Natural killer cell treated with Interleukin-12 subunit alpha and Interleukin-12 subunit beta and Interleukin-15 and Interleukin-18, amount 100 ng/mL, for 72 hours (primary cell): ENCODE data around the gene GRID2. TPM values are rescaled to one million over a fixed set of nuclear protein-coding genes. Genes with fewer than 3 reads are reported as not detected.

Experiments used
- ATAC-seq, 2 donors: fragments of 150-1000 bp; cut with Tn5 transposase in 1 of 2; sonication (Bioruptor Pico), chemical (Tn5 transposase) in 1 of 2; 2 replicates each; pipeline ENCODE4 v1.10.0; 2021
- DNase-seq: peaks from one replicate; pipeline ENCODE4 v3.0.0; 2022; ENCODE audit warnings: low spot score
- H3K27ac Mint-ChIP-seq, 2 donors: 1 replicate in 1 of 2; 2 replicates in 1 of 2; pipeline ENCODE4 v1.8.0; 2022; ENCODE audit warnings: mixed read lengths in 2 of 2, mild to moderate bottlenecking in 1 of 2, moderate library complexity in 1 of 2
- H3K27me3 Mint-ChIP-seq, 2 donors: 1 replicate in 1 of 2; 2 replicates in 1 of 2; pipeline ENCODE4 v1.8.0; 2022; ENCODE audit warnings: mixed read lengths in 2 of 2
- H3K36me3 Mint-ChIP-seq: one replicate; pipeline ENCODE4 v1.8.0; 2022; ENCODE audit warnings: mixed read lengths
- H3K4me1 Mint-ChIP-seq, 2 donors: 1 replicate in 1 of 2; 2 replicates in 1 of 2; pipeline ENCODE4 v1.8.0; 2022; ENCODE audit warnings: low read depth in 2 of 2, mixed read lengths in 2 of 2, mild to moderate bottlenecking in 1 of 2
- H3K4me3 Mint-ChIP-seq: one replicate; pipeline ENCODE4 v1.8.0; 2022; ENCODE audit warnings: mixed read lengths
- H3K9me3 Mint-ChIP-seq: 2 replicates; pipeline ENCODE4 v1.8.0; 2022; ENCODE audit warnings: mixed read lengths
- total RNA-seq, 2 donors: library from RNA; stranded (reverse); gene quantifications; one replicate each; pipeline ENCODE4 v1.2.3, GENCODE V29; 2022

GRID2 gene
- total RNA-seq, 2 donors from 2014 or later = not detected

DNA sequence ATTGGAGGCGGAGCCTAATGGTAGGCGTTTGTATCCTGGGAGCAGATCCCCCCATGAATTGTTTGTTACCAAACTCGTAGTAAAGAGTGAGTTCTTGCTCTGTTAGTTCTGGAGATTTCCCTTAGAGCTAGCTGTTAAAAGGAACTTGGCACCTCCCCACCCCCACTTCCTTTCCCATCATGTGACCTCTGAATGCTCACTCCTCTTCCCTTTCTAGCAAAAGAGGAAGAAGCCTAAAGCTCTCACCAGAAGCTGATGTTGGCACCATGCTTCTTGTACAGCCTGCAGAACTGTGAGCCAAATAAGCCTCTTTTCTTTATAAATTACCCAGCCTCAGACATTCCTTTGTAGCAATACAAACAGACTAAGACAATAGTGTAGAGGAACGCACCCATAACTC, 1511.0 kb downstream of the GRID2 start:
- Mint-ChIP-seq H3K36me3 (no peaks in the 10 kb centered on the region), H3K4me1 (no peaks in the 10 kb centered on the region), H3K4me3 (no peak overlapping the region), H3K27ac (no peak overlapping the region), H3K27me3 (peaks cover 0 to 5% of the 10 kb centered on the region in 2 donors), H3K9me3 (peaks cover 15% of the 10 kb centered on the region)
- ATAC-seq (no peak), DNase-seq (no peak)
